ENCODE results near the gene GNAI3. TPM values are rescaled to one million over a fixed set of nuclear protein-coding genes. Genes with fewer than 3 reads are reported as not detected.

GNAI3 gene
- total and polyA plus RNA-seq, 2 donors (not counting 1 experiment from before 2014, with no cell fraction given), result 11.4 to 14.4 TPM

DNA sequence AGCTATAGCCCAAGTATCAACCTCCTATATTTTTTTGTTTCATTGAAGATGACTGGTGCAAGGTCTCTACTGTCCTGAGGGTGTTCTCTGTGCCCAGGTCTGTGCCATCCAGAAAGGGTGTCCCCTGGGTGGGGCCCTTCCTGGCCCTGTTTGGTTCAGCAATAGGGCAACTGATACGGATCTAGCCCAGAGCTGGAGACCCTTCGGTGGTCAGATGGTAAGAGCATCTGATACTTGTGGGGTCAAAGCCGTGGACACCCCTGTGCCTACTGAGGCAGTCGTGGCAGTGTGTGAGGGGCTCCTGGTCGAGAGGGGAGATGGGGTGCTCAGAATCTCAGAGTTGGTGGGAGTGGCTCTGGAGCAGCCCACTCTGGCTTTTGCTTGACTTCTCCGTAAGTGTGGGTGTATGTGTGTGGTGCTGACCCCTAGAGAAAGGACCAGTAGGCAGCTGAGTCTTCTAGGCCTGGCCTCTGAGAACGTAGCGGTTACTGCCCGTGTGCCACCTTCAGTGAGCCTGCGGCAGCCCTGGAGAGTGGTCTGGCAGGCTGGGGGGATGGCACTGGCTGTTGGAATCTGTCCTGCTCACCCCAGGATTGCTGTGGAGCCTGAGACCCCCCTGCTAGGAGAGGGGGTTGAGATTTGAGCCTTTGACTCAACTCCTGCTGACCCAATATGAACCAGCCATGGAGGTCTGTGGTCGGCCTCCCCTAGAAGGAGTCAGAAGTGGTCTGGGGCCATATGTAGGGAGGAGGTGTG, 73.9 kb downstream of the GNAI3 start:
- TF ChIP-seq, protein P1, sequence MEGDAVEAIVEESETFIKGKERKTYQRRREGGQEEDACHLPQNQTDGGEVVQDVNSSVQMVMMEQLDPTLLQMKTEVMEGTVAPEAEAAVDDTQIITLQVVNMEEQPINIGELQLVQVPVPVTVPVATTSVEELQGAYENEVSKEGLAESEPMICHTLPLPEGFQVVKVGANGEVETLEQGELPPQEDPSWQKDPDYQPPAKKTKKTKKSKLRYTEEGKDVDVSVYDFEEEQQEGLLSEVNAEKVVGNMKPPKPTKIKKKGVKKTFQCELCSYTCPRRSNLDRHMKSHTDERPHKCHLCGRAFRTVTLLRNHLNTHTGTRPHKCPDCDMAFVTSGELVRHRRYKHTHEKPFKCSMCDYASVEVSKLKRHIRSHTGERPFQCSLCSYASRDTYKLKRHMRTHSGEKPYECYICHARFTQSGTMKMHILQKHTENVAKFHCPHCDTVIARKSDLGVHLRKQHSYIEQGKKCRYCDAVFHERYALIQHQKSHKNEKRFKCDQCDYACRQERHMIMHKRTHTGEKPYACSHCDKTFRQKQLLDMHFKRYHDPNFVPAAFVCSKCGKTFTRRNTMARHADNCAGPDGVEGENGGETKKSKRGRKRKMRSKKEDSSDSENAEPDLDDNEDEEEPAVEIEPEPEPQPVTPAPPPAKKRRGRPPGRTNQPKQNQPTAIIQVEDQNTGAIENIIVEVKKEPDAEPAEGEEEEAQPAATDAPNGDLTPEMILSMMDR (conservative IDR thresholded peaks at IDR 0.05 in 1 of 2, IDR thresholded peaks at IDR 0.05 in 1 of 2; ENCODE audit: low read depth in 1 of 2, low read length in 2 of 2), result no peak
- no peak for TF ChIP-seq EZH2 (IDR thresholded peaks at IDR 0.05; ENCODE audit: low read length, missing control alignments)
- Histone ChIP-seq H3K79me2 (ENCODE audit: control insufficient read depth, insufficient read depth, low read length) (peaks cover 49% of the 10 kb centered on the region), H3K27ac (ENCODE audit: insufficient read depth, low read length) (no peak overlapping the region), H3K36me3 (ENCODE audit: control insufficient read depth, insufficient read depth, low read length) (peaks cover 4% of the 10 kb centered on the region), H3K27me3 (ENCODE audit: control insufficient read depth, insufficient read depth, low read length) (no peaks in the 10 kb centered on the region), H2AFZ (ENCODE audit: low read length) (no peak overlapping the region), H3K9me3 (ENCODE audit: control insufficient read depth, insufficient read depth, low read depth, low read length) (no peaks in the 10 kb centered on the region), H3K4me1 (ENCODE audit: control insufficient read depth, extremely low read depth, insufficient read depth, low read length) (peaks cover 21% of the 10 kb centered on the region), H3K4me2 (ENCODE audit: extremely low read depth, insufficient read depth, low read length) (peak overlapping the region; percentile 79), H3K9ac (ENCODE audit: insufficient read depth, low read length) (no peak overlapping the region), H3K4me3 (replicated peaks in 1 of 4; ENCODE audit: control extremely low read depth in 1 of 4, insufficient read depth in 1 of 4, low read depth in 3 of 4, low read length in 4 of 4) (peak overlapping the region in 2 of 4 experiments; percentile 85 to 87), H4K20me1 (ENCODE audit: control insufficient read depth, extremely low read depth, insufficient read depth, low read length) (no peaks in the 10 kb centered on the region)
- DNase-seq (ENCODE audit: low read depth in 2 of 2), result no peak

DNA sequence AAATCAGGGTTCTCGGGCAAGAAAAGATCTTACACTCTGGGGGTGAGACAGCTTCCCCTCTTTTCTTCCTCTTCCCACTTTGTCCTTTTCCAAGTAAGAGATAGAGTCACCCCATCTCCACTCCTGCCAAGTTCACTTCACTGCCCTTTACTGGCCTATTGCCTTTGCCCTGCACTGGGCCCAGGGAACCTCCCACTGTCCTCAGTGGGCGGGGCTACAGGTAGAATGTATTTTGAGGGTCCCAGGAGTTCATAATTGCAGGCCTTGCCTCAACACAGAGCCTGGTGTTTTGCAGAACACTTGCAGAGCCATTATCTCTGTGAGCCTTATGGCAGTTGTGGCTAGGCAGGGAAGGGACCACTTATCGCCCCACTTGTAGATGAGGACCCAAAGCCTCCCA, 74.5 kb downstream of the GNAI3 start:
- no peak overlapping the region for H3K27ac ChIP-seq (ENCODE audit: insufficient read depth, low read length)
- no peak overlapping the region for H3K4me2 ChIP-seq (ENCODE audit: extremely low read depth, insufficient read depth, low read length)
- H3K27me3 ChIP-seq (ENCODE audit: control insufficient read depth, insufficient read depth, low read length), result no peaks in the 10 kb centered on the region
- no peaks in the 10 kb centered on the region for H4K20me1 ChIP-seq (ENCODE audit: control insufficient read depth, extremely low read depth, insufficient read depth, low read length)
- peaks cover 17% of the 10 kb centered on the region for H3K4me1 ChIP-seq (ENCODE audit: control insufficient read depth, extremely low read depth, insufficient read depth, low read length)
- no peak overlapping the region for H2AFZ ChIP-seq (ENCODE audit: low read length)
- H3K4me3 ChIP-seq (replicated peaks in 1 of 4; ENCODE audit: control extremely low read depth in 1 of 4, insufficient read depth in 1 of 4, low read depth in 3 of 4, low read length in 4 of 4), result peak overlapping the region in 1 of 4 experiments; percentile 85
- H3K36me3 ChIP-seq (ENCODE audit: control insufficient read depth, insufficient read depth, low read length), result peaks cover 5% of the 10 kb centered on the region
- TF ChIP-seq EZH2 (IDR thresholded peaks at IDR 0.05; ENCODE audit: low read length, missing control alignments), result no peak
- TF ChIP-seq, protein P1 (conservative IDR thresholded peaks at IDR 0.05 in 1 of 2, IDR thresholded peaks at IDR 0.05 in 1 of 2; ENCODE audit: low read depth in 1 of 2, low read length in 2 of 2), result no peak
- DNase-seq (ENCODE audit: low read depth in 2 of 2), result no peak
- no peaks in the 10 kb centered on the region for H3K9me3 ChIP-seq (ENCODE audit: control insufficient read depth, insufficient read depth, low read depth, low read length)
- H3K9ac ChIP-seq (ENCODE audit: insufficient read depth, low read length), result no peak overlapping the region
- peaks cover 49% of the 10 kb centered on the region for H3K79me2 ChIP-seq (ENCODE audit: control insufficient read depth, insufficient read depth, low read length)

DNA sequence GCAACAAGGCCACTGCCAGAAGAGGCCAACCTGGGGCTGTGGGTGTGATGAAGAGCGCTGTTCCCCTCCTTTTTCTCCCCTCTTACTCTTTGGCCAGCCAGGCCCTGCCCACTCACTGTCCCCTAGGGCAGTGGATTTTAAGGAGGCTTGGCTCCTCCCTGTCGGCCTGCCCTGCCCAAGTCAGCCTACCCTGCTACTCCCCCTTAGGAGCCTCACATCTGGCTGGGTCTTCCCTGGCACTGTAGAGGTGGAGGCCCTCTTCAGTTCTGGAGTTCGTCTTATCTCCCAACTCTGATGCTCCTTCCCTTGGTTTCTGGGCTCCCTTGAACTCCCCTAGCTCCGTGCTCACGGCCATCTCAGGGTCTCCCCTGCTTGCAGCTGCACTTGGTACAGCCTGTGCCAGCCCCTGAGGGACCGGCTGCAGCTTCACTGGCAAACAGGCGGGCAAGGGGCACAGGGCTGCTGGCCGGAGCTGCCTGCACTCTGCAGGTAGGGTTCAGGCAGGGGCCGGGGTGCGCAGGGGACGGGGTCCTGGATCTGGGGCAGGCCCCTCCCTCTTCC, 75.3 kb downstream of the GNAI3 start:
- Histone ChIP-seq H3K27me3 (ENCODE audit: control insufficient read depth, insufficient read depth, low read length) (no peaks in the 10 kb centered on the region), H2AFZ (ENCODE audit: low read length) (no peak overlapping the region), H3K79me2 (ENCODE audit: control insufficient read depth, insufficient read depth, low read length) (peaks cover 49% of the 10 kb centered on the region), H3K4me1 (ENCODE audit: control insufficient read depth, extremely low read depth, insufficient read depth, low read length) (peaks cover 17% of the 10 kb centered on the region), H3K9me3 (ENCODE audit: control insufficient read depth, insufficient read depth, low read depth, low read length) (no peaks in the 10 kb centered on the region), H3K36me3 (ENCODE audit: control insufficient read depth, insufficient read depth, low read length) (peaks cover 9% of the 10 kb centered on the region), H3K4me3 (replicated peaks in 1 of 4; ENCODE audit: control extremely low read depth in 1 of 4, insufficient read depth in 1 of 4, low read depth in 3 of 4, low read length in 4 of 4) (peak overlapping the region in 1 of 4 experiments; percentile 22), H3K27ac (ENCODE audit: insufficient read depth, low read length) (no peak overlapping the region), H3K9ac (ENCODE audit: insufficient read depth, low read length) (no peak overlapping the region), H4K20me1 (ENCODE audit: control insufficient read depth, extremely low read depth, insufficient read depth, low read length) (no peaks in the 10 kb centered on the region), H3K4me2 (ENCODE audit: extremely low read depth, insufficient read depth, low read length) (no peak overlapping the region)
- DNase-seq (ENCODE audit: low read depth in 2 of 2), result no peak
- TF ChIP-seq, protein P1 (conservative IDR thresholded peaks at IDR 0.05 in 1 of 2, IDR thresholded peaks at IDR 0.05 in 1 of 2; ENCODE audit: low read depth in 1 of 2, low read length in 2 of 2), result no peak
- no peak for TF ChIP-seq EZH2 (IDR thresholded peaks at IDR 0.05; ENCODE audit: low read length, missing control alignments)
